Ascending aorta (tissue), 2 donors: Measurements from ENCODE around the gene DSG4. TPM values are rescaled to one million over a fixed set of nuclear protein-coding genes. Genes with fewer than 3 reads are reported as not detected.

Experiments used
- DNase-seq, 2 donors: peaks; one replicate each; pipeline ENCODE4 v3.0.0-alpha.2; 2019; ENCODE audit warnings: low spot score in 2 of 2
- H3K27ac ChIP-seq, 2 donors: fragments of 200-600 bp; sonication (generic); one replicate each; pipeline ENCODE4 v1.5.1; 2016 to 2017; ENCODE audit warnings: mild to moderate bottlenecking in 1 of 2
- H3K27me3 ChIP-seq: fragments of 200-600 bp; sonication (generic); one replicate; pipeline ENCODE4 v1.5.1; 2017
- H3K36me3 ChIP-seq, 2 donors: fragments of 200-600 bp; sonication (generic); one replicate each; pipeline ENCODE4 v1.5.1; 2016
- H3K4me1 ChIP-seq, 2 donors: fragments of 200-600 bp; sonication (generic); one replicate each; pipeline ENCODE4 v1.5.1; 2016 to 2017; ENCODE audit warnings: mild to moderate bottlenecking in 1 of 2
- H3K4me3 ChIP-seq, 2 donors: fragments of 200-600 bp; sonication (generic); one replicate each; pipeline ENCODE4 v1.5.1; 2016 to 2017; ENCODE audit warnings: mild to moderate bottlenecking in 1 of 2
- H3K9me3 ChIP-seq, 2 donors: fragments of 200-600 bp; sonication (generic); one replicate each; pipeline ENCODE4 v1.5.1; 2016
- intact Hi-C: fragments of 100-400 bp; cut with DNase I; formaldehyde crosslinking; loops from one replicate; pipeline ENCODE4 v1.15.1; 2023
- total RNA-seq: library from RNA; depleted of rRNA; stranded (reverse); fragments of >200 nt; gene quantifications from one replicate; pipeline ENCODE4 v1.1.0, GENCODE V29; 2016
- TF ChIP-seq, protein P1 (sequence below), 3 experiments: fragments of 200-600 bp in 2 of 3; fragments of 450-650 bp in 1 of 3; sonication (generic) in 2 of 3; IDR thresholded peaks; one replicate each; pipeline ENCODE4 v1.5.1; 2016 to 2019; ENCODE audit warnings: antibody characterized with exemption in 3 of 3, mild to moderate bottlenecking in 1 of 3, moderate library complexity in 1 of 3

The DSG4 gene
- total RNA-seq, 1 donor from 2014 or later = not detected

DNA sequence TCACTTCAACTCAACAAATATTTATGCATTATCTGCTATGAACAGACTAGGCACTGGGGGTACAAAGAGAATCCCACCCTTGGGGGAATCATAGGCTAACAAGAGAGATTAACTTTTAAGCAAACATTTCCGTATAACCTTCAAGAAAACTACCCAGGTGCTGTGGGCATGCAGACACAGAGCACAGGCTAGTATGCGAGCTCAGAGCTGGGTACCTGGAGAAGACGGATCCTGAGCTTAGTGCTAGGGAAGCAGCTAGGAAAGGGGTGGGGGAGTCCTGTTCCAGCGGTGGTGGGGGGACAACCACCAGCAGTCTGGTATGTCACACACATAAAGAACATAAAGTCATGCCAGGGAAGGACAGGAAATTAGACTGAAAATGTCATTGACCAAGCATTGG, 53.5 kb downstream of the DSG4 start:
- no peak for DNase-seq
- no peaks in the 10 kb centered on the region for H3K36me3 ChIP-seq
- intact Hi-C loops = no loop called here
- no peaks in the 10 kb centered on the region for H3K27me3 ChIP-seq
- no peaks in the 10 kb centered on the region for H3K9me3 ChIP-seq
- H3K27ac ChIP-seq = no peak overlapping the region
- no peaks in the 10 kb centered on the region for H3K4me1 ChIP-seq
- TF ChIP-seq, protein P1, sequence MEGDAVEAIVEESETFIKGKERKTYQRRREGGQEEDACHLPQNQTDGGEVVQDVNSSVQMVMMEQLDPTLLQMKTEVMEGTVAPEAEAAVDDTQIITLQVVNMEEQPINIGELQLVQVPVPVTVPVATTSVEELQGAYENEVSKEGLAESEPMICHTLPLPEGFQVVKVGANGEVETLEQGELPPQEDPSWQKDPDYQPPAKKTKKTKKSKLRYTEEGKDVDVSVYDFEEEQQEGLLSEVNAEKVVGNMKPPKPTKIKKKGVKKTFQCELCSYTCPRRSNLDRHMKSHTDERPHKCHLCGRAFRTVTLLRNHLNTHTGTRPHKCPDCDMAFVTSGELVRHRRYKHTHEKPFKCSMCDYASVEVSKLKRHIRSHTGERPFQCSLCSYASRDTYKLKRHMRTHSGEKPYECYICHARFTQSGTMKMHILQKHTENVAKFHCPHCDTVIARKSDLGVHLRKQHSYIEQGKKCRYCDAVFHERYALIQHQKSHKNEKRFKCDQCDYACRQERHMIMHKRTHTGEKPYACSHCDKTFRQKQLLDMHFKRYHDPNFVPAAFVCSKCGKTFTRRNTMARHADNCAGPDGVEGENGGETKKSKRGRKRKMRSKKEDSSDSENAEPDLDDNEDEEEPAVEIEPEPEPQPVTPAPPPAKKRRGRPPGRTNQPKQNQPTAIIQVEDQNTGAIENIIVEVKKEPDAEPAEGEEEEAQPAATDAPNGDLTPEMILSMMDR (IDR thresholded peaks at IDR 0.05) = no peak
- H3K4me3 ChIP-seq = no peak overlapping the region

DNA sequence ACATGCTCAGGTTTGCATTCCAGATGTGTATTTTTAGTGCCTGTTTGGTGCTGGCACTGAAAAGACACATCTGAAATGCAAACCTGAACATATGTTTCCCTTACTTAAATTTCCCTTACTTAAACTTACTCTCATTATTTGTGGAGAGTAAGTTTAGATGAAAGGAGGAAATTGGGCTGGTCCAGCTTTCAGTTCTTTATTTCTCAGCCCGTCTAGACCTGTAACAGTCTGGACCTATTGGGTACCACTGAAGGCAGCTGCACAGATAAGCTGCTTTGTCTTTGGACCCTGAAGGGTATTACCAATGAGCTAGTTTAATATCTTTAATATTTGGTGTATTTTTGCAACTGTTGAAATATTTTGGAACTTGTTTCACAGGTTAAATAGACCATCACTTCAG, 54.0 kb downstream of the DSG4 start:
- intact Hi-C loops = no loop called here
- H3K27ac ChIP-seq = no peak overlapping the region
- TF ChIP-seq, protein P1 (IDR thresholded peaks at IDR 0.05) = no peak
- H3K4me1 ChIP-seq = no peaks in the 10 kb centered on the region
- H3K9me3 ChIP-seq = no peaks in the 10 kb centered on the region
- H3K36me3 ChIP-seq = no peaks in the 10 kb centered on the region
- no peak for DNase-seq
- H3K4me3 ChIP-seq = no peak overlapping the region
- H3K27me3 ChIP-seq = no peaks in the 10 kb centered on the region

- intact Hi-C loops = no loop called here
- TF ChIP-seq, protein P1 (IDR thresholded peaks at IDR 0.05) = no peak
- no peak for DNase-seq
- Histone ChIP-seq H3K4me1 (no peaks in the 10 kb centered on the region), H3K27me3 (no peaks in the 10 kb centered on the region), H3K4me3 (no peak overlapping the region), H3K27ac (no peak overlapping the region), H3K36me3 (no peaks in the 10 kb centered on the region), H3K9me3 (no peaks in the 10 kb centered on the region)
Observed at GRCh38 chr18:31432316-31432715, 55.7 kb downstream of the DSG4 start.

- H3K27ac ChIP-seq = no peak overlapping the region
- TF ChIP-seq, protein P1 (IDR thresholded peaks at IDR 0.05) = no peak
- H3K27me3 ChIP-seq = no peaks in the 10 kb centered on the region
- intact Hi-C loops = no loop called here
- H3K4me1 ChIP-seq = no peaks in the 10 kb centered on the region
- H3K4me3 ChIP-seq = no peak overlapping the region
- H3K9me3 ChIP-seq = no peaks in the 10 kb centered on the region
- DNase-seq = no peak
- no peaks in the 10 kb centered on the region for H3K36me3 ChIP-seq
Observed at GRCh38 chr18:31436825-31437224, 60.2 kb downstream of the DSG4 start.

- TF ChIP-seq, protein P1 (IDR thresholded peaks at IDR 0.05) = no peak
- H3K27ac ChIP-seq = no peak overlapping the region
- intact Hi-C loops = no loop called here
Observed at GRCh38 chr18:31438402-31438801, 61.8 kb downstream of the DSG4 start.

GRCh38 chr18:31439807-31440325, 63.3 kb downstream of the DSG4 start:
- no peaks in the 10 kb centered on the region for H3K27me3 ChIP-seq
- TF ChIP-seq, protein P1 (IDR thresholded peaks at IDR 0.05) = no peak
- H3K27ac ChIP-seq = no peak overlapping the region
- no peaks in the 10 kb centered on the region for H3K4me1 ChIP-seq
- no peak for DNase-seq
- H3K4me3 ChIP-seq = no peak overlapping the region
- intact Hi-C loops = no loop called here
- H3K9me3 ChIP-seq = no peaks in the 10 kb centered on the region
- no peaks in the 10 kb centered on the region for H3K36me3 ChIP-seq

More at GRCh38 chr18:31438402-31438801, 61.8 kb downstream of the DSG4 start:
- Histone ChIP-seq H3K4me3 (no peak overlapping the region), H3K27me3 (no peaks in the 10 kb centered on the region), H3K9me3 (no peaks in the 10 kb centered on the region), H3K4me1 (no peaks in the 10 kb centered on the region), H3K36me3 (no peaks in the 10 kb centered on the region)
- no peak for DNase-seq
